Lung (tissue), 12 donors: Measurements from ENCODE around the gene GSC2. TPM values are rescaled to one million over a fixed set of nuclear protein-coding genes. Genes with fewer than 3 reads are reported as not detected.
A peak's percentile ranks its signal among the peaks of the same experiment; 100 is the strongest.

Experiments used
- ATAC-seq: fragments of 200-7000 bp; cut with Tn5 transposase; one replicate; pipeline ENCODE4 v1.9.1; 2020; ENCODE audit warnings: moderate number of reproducible peaks; ENCODE audit not compliant: insufficient read depth, low FRiP score
- DNase-seq, 3 donors: peaks; one replicate each; pipeline ENCODE4 v3.0.0-alpha.2; 2013 to 2017
- H3K27ac ChIP-seq, 2 donors: one replicate each; pipeline ENCODE4 v1.5.1; 2013; ENCODE audit warnings: mild to moderate bottlenecking in 2 of 2, moderate library complexity in 2 of 2, control low read depth in 1 of 2, inconsistent platforms in 1 of 2, low read depth in 1 of 2, low read length in 1 of 2
- H3K27me3 ChIP-seq, 3 donors: one replicate each; pipeline ENCODE4 v1.5.1; 2013; ENCODE audit warnings: low read length in 2 of 3; ENCODE audit not compliant: control insufficient read depth in 3 of 3, insufficient read depth in 3 of 3
- H3K36me3 ChIP-seq, 4 donors: one replicate each; pipeline ENCODE4 v1.5.1; 2013; ENCODE audit warnings: low read length in 4 of 4, mild to moderate bottlenecking in 1 of 4, moderate library complexity in 1 of 4; ENCODE audit not compliant: control insufficient read depth in 4 of 4, insufficient read depth in 4 of 4
- H3K4me1 ChIP-seq, 5 donors: one replicate each; pipeline ENCODE4 v1.5.1; 2013; ENCODE audit warnings: low read length in 5 of 5, mild to moderate bottlenecking in 2 of 5, moderate library complexity in 1 of 5; ENCODE audit not compliant: control insufficient read depth in 5 of 5, insufficient read depth in 5 of 5
- H3K4me3 ChIP-seq: one replicate; pipeline ENCODE4 v1.5.1; 2013; ENCODE audit warnings: mild to moderate bottlenecking, control low read depth, moderate library complexity
- H3K9ac ChIP-seq, 2 donors: one replicate each; pipeline ENCODE4 v1.5.1; 2013; ENCODE audit warnings: low read length in 2 of 2, control low read depth in 1 of 2; ENCODE audit not compliant: insufficient read depth in 1 of 2
- H3K9me3 ChIP-seq, 4 donors: one replicate each; pipeline ENCODE4 v1.5.1; 2013; ENCODE audit warnings: low read length in 3 of 4, mild to moderate bottlenecking in 1 of 4, moderate library complexity in 1 of 4; ENCODE audit not compliant: control insufficient read depth in 4 of 4, insufficient read depth in 3 of 4
- WGBS, 2 donors: extraction: QIAGEN DNeasy Blood & Tissue Kit; methylation state at CpG; one replicate each; pipeline ENCODE4 v1.1.7; 2013; 5-methylcytosine and 5-hydroxymethylcytosine counted together
- polyA plus RNA-seq, 2 donors: library from polyadenylated mRNA; stranded (reverse); fragments of 200-250 nt; gene quantifications; one replicate each; pipeline ENCODE4 v1.2.1, GENCODE V29; 2013
- total RNA-seq, 2 donors: library from RNA; depleted of rRNA in 1 of 2; stranded (reverse); fragments of >200 nt in 1 of 2; gene quantifications; one replicate each; pipeline ENCODE4 v1.2.1, GENCODE V29; 2014 to 2021
- TF ChIP-seq, protein P1 (sequence below): IDR thresholded peaks from 2 replicates; pipeline ENCODE4 v1.5.1; 2012; ENCODE audit warnings: mild to moderate bottlenecking; ENCODE audit errors: control extremely low read depth, extremely low read depth
- donor health status: control.
- donor health status: control.
- donor health status: Bipolar disorder and iron deficiency.
- donor health status: healthy.
- donor health status: DM: yes; HTN: yes; CAD: no.

Gene GSC2
- total and polyA plus RNA-seq, 4 donors = not detected

DNA sequence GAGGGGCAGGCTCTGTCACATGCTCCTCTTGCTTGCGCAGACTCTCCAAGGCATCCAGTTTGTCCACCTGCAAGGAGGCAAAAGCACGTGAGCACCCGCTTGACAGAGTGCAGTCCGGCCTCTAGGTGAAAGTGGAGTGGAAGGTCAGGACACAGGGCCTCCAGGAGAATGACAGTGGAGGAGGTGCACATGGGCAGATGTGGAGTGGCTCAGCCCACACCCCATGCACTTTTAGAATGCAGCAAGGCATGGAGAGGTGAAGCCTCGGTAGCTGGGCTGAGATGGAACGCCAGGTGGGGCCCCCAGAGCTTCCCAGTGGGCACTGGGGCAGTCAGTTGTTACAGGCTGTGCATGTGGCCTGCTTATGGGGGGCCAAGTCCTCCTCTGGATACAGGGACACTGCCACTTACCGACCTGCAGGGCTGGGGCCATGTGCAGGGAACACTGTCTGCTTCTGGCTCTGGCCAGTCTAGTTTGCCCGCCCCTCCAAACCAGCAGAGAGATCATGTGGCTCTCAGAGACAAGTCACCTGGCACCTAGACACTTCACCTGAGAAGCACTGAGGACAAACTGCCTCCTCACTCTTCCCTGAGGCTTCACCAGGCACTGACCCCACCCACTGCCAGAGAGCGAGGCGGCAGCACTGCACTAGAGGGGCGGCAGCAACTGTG, 30.8 kb upstream of the GSC2 start:
- no peak for ATAC-seq
- H3K27ac ChIP-seq = no peak overlapping the region
- no peak overlapping the region for H3K4me3 ChIP-seq
- DNase-seq = no peak
- TF ChIP-seq, protein P1, sequence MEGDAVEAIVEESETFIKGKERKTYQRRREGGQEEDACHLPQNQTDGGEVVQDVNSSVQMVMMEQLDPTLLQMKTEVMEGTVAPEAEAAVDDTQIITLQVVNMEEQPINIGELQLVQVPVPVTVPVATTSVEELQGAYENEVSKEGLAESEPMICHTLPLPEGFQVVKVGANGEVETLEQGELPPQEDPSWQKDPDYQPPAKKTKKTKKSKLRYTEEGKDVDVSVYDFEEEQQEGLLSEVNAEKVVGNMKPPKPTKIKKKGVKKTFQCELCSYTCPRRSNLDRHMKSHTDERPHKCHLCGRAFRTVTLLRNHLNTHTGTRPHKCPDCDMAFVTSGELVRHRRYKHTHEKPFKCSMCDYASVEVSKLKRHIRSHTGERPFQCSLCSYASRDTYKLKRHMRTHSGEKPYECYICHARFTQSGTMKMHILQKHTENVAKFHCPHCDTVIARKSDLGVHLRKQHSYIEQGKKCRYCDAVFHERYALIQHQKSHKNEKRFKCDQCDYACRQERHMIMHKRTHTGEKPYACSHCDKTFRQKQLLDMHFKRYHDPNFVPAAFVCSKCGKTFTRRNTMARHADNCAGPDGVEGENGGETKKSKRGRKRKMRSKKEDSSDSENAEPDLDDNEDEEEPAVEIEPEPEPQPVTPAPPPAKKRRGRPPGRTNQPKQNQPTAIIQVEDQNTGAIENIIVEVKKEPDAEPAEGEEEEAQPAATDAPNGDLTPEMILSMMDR = no peak
- WGBS, 2 donors = 89 to 92% methylated on average over 11 of the region's 11 CpGs
- no peaks in the 10 kb centered on the region for H3K36me3 ChIP-seq
- H3K4me1 ChIP-seq = peaks cover 0 to 21% (median 0%) of the 10 kb centered on the region in 5 donors
- H3K9ac ChIP-seq = no peak overlapping the region
- H3K9me3 ChIP-seq = no peaks in the 10 kb centered on the region
- H3K27me3 ChIP-seq = no peaks in the 10 kb centered on the region

- Histone ChIP-seq H3K4me1 (peaks cover 0 to 20% (median 0%) of the 10 kb centered on the region in 5 donors), H3K27ac (no peak overlapping the region), H3K4me3 (no peak overlapping the region), H3K36me3 (peaks cover 0 to 3% (median 0%) of the 10 kb centered on the region in 4 donors), H3K9ac (no peak overlapping the region), H3K9me3 (no peaks in the 10 kb centered on the region), H3K27me3 (no peaks in the 10 kb centered on the region)
- 93 to 97% methylated on average over 9 of the region's 9 CpGs for WGBS, 2 donors
- no peak for ATAC-seq
- no peak for DNase-seq
- TF ChIP-seq, protein P1 = no peak
Measured at GRCh38 chr22:19180234-19180633, 30.1 kb upstream of the GSC2 start.

- Histone ChIP-seq H3K9me3 (no peaks in the 10 kb centered on the region), H3K4me1 (peaks cover 0 to 21% (median 0%) of the 10 kb centered on the region in 5 donors), H3K27ac (peak overlapping the region; percentile 65 to 69), H3K27me3 (no peaks in the 10 kb centered on the region), H3K36me3 (peaks cover 0 to 3% (median 0%) of the 10 kb centered on the region in 4 donors), H3K4me3 (no peak overlapping the region), H3K9ac (no peak overlapping the region)
- TF ChIP-seq, protein P1 = peak; percentile 63
- WGBS, 2 donors = 34 to 36% methylated on average over 15 of the region's 15 CpGs
- peak; percentile 89 to 91 (median 90) for DNase-seq
- ATAC-seq = peak; percentile 73
Measured at GRCh38 chr22:19179497-19180048, 29.5 kb upstream of the GSC2 start.
